Progenitor cell of endocrine pancreas (in vitro differentiated cells): Measurements from ENCODE around the gene FCRL5. TPM values are rescaled to one million over a fixed set of nuclear protein-coding genes. Genes with fewer than 3 reads are reported as not detected.

ENCODE experiments used
- DNase-seq: peaks from one replicate; pipeline ENCODE4 v3.0.0; 2021; ENCODE audit warnings: low spot score; ENCODE audit not compliant: unreplicated experiment
- H3K27ac Mint-ChIP-seq: 2 replicates; pipeline ENCODE4 v1.8.0; 2021; ENCODE audit warnings: mild to moderate bottlenecking, moderate library complexity, mixed read lengths
- H3K27me3 Mint-ChIP-seq: 2 replicates; pipeline ENCODE4 v1.8.0; 2021; ENCODE audit warnings: mixed read lengths
- H3K36me3 Mint-ChIP-seq: 2 replicates; pipeline ENCODE4 v1.8.0; 2022; ENCODE audit warnings: mixed read lengths; ENCODE audit not compliant: insufficient read depth
- H3K4me1 Mint-ChIP-seq: 2 replicates; pipeline ENCODE4 v1.8.0; 2021; ENCODE audit warnings: low read depth, mixed read lengths
- H3K4me3 Mint-ChIP-seq: 2 replicates; pipeline ENCODE4 v1.8.0; 2021; ENCODE audit warnings: low read depth, mild to moderate bottlenecking, moderate library complexity, mixed read lengths
- H3K9me3 Mint-ChIP-seq: 2 replicates; pipeline ENCODE4 v1.8.0; 2021; ENCODE audit warnings: low read depth, mixed read lengths
- CTCF ChIP-seq: fragments of 200-600 bp; sonication (generic); IDR thresholded peaks from one replicate; pipeline ENCODE4 v1.5.0; 2021; ENCODE audit warnings: antibody characterized with exemption, mild to moderate bottlenecking; ENCODE audit not compliant: unreplicated experiment
- total RNA-seq: library from RNA; stranded (reverse); gene quantifications from 2 replicates; pipeline ENCODE4 v1.2.1, GENCODE V29; 2021

Gene FCRL5
- total RNA-seq, 1 donor from 2014 or later = not detected

GRCh38 chr1:157504646-157505045 lies 47.7 kb downstream of the FCRL5 start:
- Mint-ChIP-seq H3K9me3 (peaks cover 6% of the 10 kb centered on the region), H3K27me3 (peaks cover 14% of the 10 kb centered on the region), H3K4me3 (no peak overlapping the region), H3K4me1 (no peaks in the 10 kb centered on the region), H3K27ac (no peak overlapping the region), H3K36me3 (no peaks in the 10 kb centered on the region)
- no peak for TF ChIP-seq CTCF
- DNase-seq = no peak

- no peak overlapping the region for H3K4me3 Mint-ChIP-seq
These were observed 52.8 kb downstream of the FCRL5 start for GRCh38 chr1:157499521-157499920.

GRCh38 chr1:157498736-157499090 lies 53.6 kb downstream of the FCRL5 start:
- no peak for TF ChIP-seq CTCF
- Mint-ChIP-seq H3K27ac (no peak overlapping the region), H3K27me3 (peaks cover 8% of the 10 kb centered on the region), H3K4me3 (no peak overlapping the region), H3K9me3 (peaks cover 6% of the 10 kb centered on the region), H3K36me3 (no peaks in the 10 kb centered on the region), H3K4me1 (peaks cover 9% of the 10 kb centered on the region)
- no peak for DNase-seq

More at GRCh38 chr1:157499521-157499920, 52.8 kb downstream of the FCRL5 start:
- Mint-ChIP-seq H3K4me1 (peaks cover 9% of the 10 kb centered on the region), H3K36me3 (no peaks in the 10 kb centered on the region), H3K9me3 (peaks cover 6% of the 10 kb centered on the region), H3K27ac (peak overlapping the region; percentile 21), H3K27me3 (peaks cover 4% of the 10 kb centered on the region)
- no peak for TF ChIP-seq CTCF
- no peak for DNase-seq

GRCh38 chr1:157497987-157498735 lies 54.2 kb downstream of the FCRL5 start:
- Mint-ChIP-seq H3K27ac (no peak overlapping the region), H3K4me1 (peaks cover 9% of the 10 kb centered on the region), H3K36me3 (no peaks in the 10 kb centered on the region), H3K4me3 (no peak overlapping the region), H3K27me3 (peaks cover 10% of the 10 kb centered on the region), H3K9me3 (peaks cover 6% of the 10 kb centered on the region)
- TF ChIP-seq CTCF = no peak
- no peak for DNase-seq

- H3K27ac Mint-ChIP-seq = no peak overlapping the region
- H3K4me3 Mint-ChIP-seq = no peak overlapping the region
- no peak for TF ChIP-seq CTCF
- H3K4me1 Mint-ChIP-seq = peaks cover 9% of the 10 kb centered on the region
- no peak for DNase-seq
- peaks cover 6% of the 10 kb centered on the region for H3K9me3 Mint-ChIP-seq
- peaks cover 14% of the 10 kb centered on the region for H3K27me3 Mint-ChIP-seq
- no peaks in the 10 kb centered on the region for H3K36me3 Mint-ChIP-seq
These were observed 55.0 kb downstream of the FCRL5 start for GRCh38 chr1:157497284-157497683.
